ENCODE measurements around the gene CXCR5.

The CXCR5 gene

GRCh38 chr11:118882491-118882890, 1.2 kb upstream of the CXCR5 start:
- H3K27ac ChIP-seq (ENCODE audit: low read depth, low read length): no peak overlapping the region

DNA sequence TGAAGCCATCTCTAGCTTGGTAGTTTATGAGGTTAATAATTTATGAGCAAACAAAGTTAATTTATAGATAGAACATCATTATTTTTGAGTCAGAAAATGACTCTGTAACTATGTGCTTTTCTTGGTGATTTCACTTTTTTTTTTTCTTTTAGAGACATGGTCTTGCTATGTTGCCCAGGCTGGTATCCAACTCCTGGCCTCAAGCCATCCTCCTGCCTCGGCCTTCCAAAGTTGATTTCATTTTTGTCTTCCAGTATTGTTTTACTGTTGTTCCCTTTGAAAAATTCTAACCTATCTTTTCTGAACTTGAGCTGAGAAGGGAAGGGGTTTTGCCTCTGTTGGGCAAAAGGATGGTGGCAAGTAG, 706 bp upstream of the CXCR5 start:
- Histone ChIP-seq H3K36me3 (ENCODE audit: control insufficient read depth, insufficient read depth, low read length) (no peaks in the 10 kb centered on the region), H3K9ac (ENCODE audit: low read length) (no peak overlapping the region), H3K4me1 (ENCODE audit: control insufficient read depth, insufficient read depth, low read length) (peaks cover 2% of the 10 kb centered on the region), H3K27ac (ENCODE audit: low read depth, low read length) (no peak overlapping the region), H3K27me3 (ENCODE audit: control insufficient read depth, insufficient read depth, low read length) (no peaks in the 10 kb centered on the region), H3K4me3 (ENCODE audit: low read length) (no peak overlapping the region)

More at GRCh38 chr11:118882491-118882890, 1.2 kb upstream of the CXCR5 start:
- Histone ChIP-seq H3K27me3 (ENCODE audit: control insufficient read depth, insufficient read depth, low read length) (no peaks in the 10 kb centered on the region), H3K4me3 (ENCODE audit: low read length) (no peak overlapping the region), H3K9ac (ENCODE audit: low read length) (no peak overlapping the region), H3K4me1 (ENCODE audit: control insufficient read depth, insufficient read depth, low read length) (no peaks in the 10 kb centered on the region), H3K36me3 (ENCODE audit: control insufficient read depth, insufficient read depth, low read length) (no peaks in the 10 kb centered on the region)

DNA sequence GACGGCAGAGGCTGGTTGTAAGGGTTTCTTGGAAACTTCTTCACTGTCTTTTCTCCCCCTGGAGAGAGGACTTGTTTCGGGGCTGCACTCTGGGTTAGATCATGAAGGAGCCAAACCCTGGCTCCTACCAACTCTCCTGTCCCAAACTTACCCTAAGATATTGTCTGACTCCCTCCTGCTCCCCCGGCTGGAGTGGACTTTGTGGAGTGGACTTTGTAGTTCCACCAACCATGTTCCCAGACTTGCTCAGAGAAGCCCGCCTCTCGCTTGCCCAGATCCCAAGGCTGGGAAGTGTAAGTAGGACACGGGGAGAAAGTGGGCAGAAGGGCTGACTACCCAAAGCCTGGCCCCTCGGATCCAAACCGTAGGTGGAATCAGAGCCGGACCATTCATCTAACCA, 1.2 kb downstream of the CXCR5 start:
- peak overlapping the region; percentile 31 for H3K4me3 ChIP-seq (ENCODE audit: low read length)
- H3K36me3 ChIP-seq (ENCODE audit: control insufficient read depth, insufficient read depth, low read length): no peaks in the 10 kb centered on the region
- no peak overlapping the region for H3K9ac ChIP-seq (ENCODE audit: low read length)
- H3K27me3 ChIP-seq (ENCODE audit: control insufficient read depth, insufficient read depth, low read length): no peaks in the 10 kb centered on the region
- H3K4me1 ChIP-seq (ENCODE audit: control insufficient read depth, insufficient read depth, low read length): peaks cover 17% of the 10 kb centered on the region
- no peak overlapping the region for H3K27ac ChIP-seq (ENCODE audit: low read depth, low read length)

- H3K4me3 ChIP-seq (ENCODE audit: low read length): peak overlapping the region; percentile 31
- H3K4me1 ChIP-seq (ENCODE audit: control insufficient read depth, insufficient read depth, low read length): peaks cover 21% of the 10 kb centered on the region
- H3K27ac ChIP-seq (ENCODE audit: low read depth, low read length): peak overlapping the region; percentile 46
- H3K9ac ChIP-seq (ENCODE audit: low read length): no peak overlapping the region
- H3K36me3 ChIP-seq (ENCODE audit: control insufficient read depth, insufficient read depth, low read length): no peaks in the 10 kb centered on the region
- no peaks in the 10 kb centered on the region for H3K27me3 ChIP-seq (ENCODE audit: control insufficient read depth, insufficient read depth, low read length)
Observed at GRCh38 chr11:118885319-118885718, 1.6 kb downstream of the CXCR5 start.

DNA sequence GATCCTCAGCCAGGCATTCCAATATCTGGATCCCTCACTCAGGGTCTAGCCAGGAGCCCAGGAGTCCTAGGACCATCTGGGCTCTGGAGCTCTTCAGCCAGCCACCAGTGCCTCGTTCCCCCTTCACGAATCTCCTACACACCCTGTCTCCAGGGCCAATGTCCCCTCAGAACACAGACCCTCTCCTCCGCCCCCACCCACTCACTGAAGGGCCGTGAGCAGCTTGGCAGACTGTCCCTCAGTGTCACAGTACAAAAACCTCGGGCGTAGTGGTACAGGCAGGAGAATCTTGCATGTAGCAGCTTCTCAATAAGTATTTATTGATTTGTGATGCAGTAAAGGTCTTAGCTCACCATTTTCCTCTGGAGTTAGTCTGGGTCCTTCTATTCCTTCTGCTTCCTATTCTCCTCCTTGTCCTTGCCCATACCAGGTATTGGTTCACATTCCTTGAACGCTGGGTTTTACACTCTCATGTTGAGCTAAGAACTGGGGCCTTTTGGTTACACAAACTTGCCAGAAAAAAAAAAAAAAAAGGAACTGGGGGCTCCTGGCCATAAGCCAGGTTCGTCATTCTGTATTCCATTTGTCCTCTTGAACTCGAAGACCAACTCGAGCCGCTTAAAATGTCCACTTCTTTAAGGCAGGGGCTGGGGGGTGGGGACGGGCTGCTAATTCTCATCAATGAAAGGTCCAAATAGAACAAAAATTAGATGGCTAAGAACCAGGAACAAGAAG, 2.3 kb downstream of the CXCR5 start:
- Histone ChIP-seq H3K36me3 (ENCODE audit: control insufficient read depth, insufficient read depth, low read length) (no peaks in the 10 kb centered on the region), H3K4me1 (ENCODE audit: control insufficient read depth, insufficient read depth, low read length) (peaks cover 21% of the 10 kb centered on the region), H3K27ac (ENCODE audit: low read depth, low read length) (peak overlapping the region; percentile 94), H3K4me3 (ENCODE audit: low read length) (peak overlapping the region; percentile 58), H3K9ac (ENCODE audit: low read length) (no peak overlapping the region), H3K27me3 (ENCODE audit: control insufficient read depth, insufficient read depth, low read length) (no peaks in the 10 kb centered on the region)

DNA sequence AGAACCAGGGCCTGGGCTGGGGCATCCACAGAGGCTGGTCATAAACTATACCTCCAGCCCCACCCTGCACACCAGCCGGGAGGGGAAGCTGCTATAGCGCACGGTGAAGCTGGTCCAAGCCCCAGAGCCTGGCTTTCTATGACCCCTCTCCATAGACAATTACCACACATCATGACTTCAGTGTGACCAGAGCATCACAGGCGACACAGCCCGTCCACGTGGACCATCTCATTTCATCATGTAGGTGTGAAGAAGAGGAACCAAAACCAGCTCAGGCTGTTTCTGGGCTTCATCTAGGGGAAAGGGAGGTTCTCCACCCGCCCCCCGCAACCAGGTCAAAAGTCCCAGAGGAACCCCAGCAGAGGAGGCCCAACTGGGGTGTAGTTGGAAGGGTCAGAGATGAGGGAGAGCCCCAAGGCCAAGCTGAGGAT, 3.0 kb downstream of the CXCR5 start:
- Histone ChIP-seq H3K27ac (ENCODE audit: low read depth, low read length) (peak overlapping the region; percentile 94), H3K4me3 (ENCODE audit: low read length) (peak overlapping the region; percentile 58)

GRCh38 chr11:118887206-118887605, 3.5 kb downstream of the CXCR5 start:
- Histone ChIP-seq H3K4me1 (ENCODE audit: control insufficient read depth, insufficient read depth, low read length) (peaks cover 21% of the 10 kb centered on the region), H3K36me3 (ENCODE audit: control insufficient read depth, insufficient read depth, low read length) (no peaks in the 10 kb centered on the region), H3K27ac (ENCODE audit: low read depth, low read length) (peak overlapping the region; percentile 94), H3K4me3 (ENCODE audit: low read length) (peak overlapping the region; percentile 58), H3K9ac (ENCODE audit: low read length) (peak overlapping the region; percentile 49), H3K27me3 (ENCODE audit: control insufficient read depth, insufficient read depth, low read length) (no peaks in the 10 kb centered on the region)

More for the DNA sequence above, 3.0 kb downstream of the CXCR5 start:
- Histone ChIP-seq H3K36me3 (ENCODE audit: control insufficient read depth, insufficient read depth, low read length) (no peaks in the 10 kb centered on the region), H3K9ac (ENCODE audit: low read length) (no peak overlapping the region), H3K27me3 (ENCODE audit: control insufficient read depth, insufficient read depth, low read length) (no peaks in the 10 kb centered on the region), H3K4me1 (ENCODE audit: control insufficient read depth, insufficient read depth, low read length) (peaks cover 21% of the 10 kb centered on the region)

DNA sequence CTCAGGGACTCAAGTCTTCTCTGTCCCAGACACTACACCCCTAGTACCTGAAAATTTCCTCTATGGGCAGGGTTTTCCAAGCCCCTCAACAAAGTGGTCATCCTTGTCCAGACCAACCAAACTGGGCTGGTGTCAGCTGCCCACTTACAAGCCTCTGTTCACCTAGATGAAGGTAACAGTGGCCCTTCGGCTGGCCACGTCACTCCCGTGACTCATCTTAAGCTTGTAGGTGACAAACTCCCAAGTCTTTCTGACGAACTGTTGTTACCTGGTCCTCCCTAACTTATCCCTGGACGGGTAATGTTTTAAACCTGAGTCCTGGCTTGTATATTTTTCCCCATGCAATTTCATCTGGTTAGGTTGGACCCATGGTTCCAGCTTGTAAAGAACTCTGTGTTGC, 4.7 kb downstream of the CXCR5 start:
- no peaks in the 10 kb centered on the region for H3K36me3 ChIP-seq (ENCODE audit: control insufficient read depth, insufficient read depth, low read length)
- no peak overlapping the region for H3K9ac ChIP-seq (ENCODE audit: low read length)
- H3K27me3 ChIP-seq (ENCODE audit: control insufficient read depth, insufficient read depth, low read length): no peaks in the 10 kb centered on the region
- peak overlapping the region; percentile 94 for H3K27ac ChIP-seq (ENCODE audit: low read depth, low read length)
- H3K4me1 ChIP-seq (ENCODE audit: control insufficient read depth, insufficient read depth, low read length): peaks cover 21% of the 10 kb centered on the region
- H3K4me3 ChIP-seq (ENCODE audit: low read length): no peak overlapping the region

DNA sequence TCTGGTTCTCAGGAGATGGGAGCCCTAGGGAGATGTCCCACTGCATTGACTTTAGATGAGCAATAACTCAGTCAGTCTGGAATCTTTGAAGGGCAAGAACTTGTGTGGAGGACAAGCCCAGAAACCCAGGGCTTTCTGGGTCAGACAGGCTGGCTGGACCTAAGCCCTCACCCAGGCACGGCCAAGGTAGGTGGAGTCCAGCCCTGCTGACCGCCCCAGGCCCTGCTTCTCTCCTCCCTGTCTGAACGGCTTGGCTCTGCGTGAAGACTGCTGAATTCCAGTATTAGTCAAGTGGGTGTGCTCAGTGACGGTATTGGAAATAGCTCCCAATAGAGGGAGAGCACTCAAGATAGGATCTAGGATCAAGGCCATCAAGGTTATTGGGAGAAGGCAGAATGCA, 6.1 kb downstream of the CXCR5 start:
- no peak overlapping the region for H3K9ac ChIP-seq (ENCODE audit: low read length)
- H3K36me3 ChIP-seq (ENCODE audit: control insufficient read depth, insufficient read depth, low read length): no peaks in the 10 kb centered on the region
- H3K4me1 ChIP-seq (ENCODE audit: control insufficient read depth, insufficient read depth, low read length): peaks cover 21% of the 10 kb centered on the region
- no peak overlapping the region for H3K4me3 ChIP-seq (ENCODE audit: low read length)
- H3K27me3 ChIP-seq (ENCODE audit: control insufficient read depth, insufficient read depth, low read length): no peaks in the 10 kb centered on the region
- peak overlapping the region; percentile 94 for H3K27ac ChIP-seq (ENCODE audit: low read depth, low read length)

DNA sequence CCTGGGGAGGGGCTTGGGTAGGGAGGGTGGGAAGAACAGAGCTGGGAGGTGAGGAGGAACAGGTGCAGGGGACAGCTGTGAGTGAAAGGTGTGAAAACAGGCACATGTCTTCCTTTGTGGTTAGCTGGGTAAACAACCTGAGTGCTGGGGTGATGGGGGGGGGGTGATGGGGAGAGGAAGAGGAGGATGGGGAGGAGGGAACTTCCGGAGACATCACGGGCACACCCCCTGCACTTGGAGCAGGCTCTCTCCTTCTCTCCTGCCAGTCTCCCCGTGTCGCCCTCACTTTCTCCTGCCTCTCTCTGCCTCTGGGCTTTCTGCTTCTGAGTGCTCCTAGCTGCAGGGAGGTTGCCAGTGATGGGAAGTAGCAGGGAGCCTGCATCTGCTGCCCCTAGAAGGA, 8.8 kb downstream of the CXCR5 start:
- no peak overlapping the region for H3K4me3 ChIP-seq (ENCODE audit: low read length)
- H3K27ac ChIP-seq (ENCODE audit: low read depth, low read length): no peak overlapping the region
- H3K36me3 ChIP-seq (ENCODE audit: control insufficient read depth, insufficient read depth, low read length): no peaks in the 10 kb centered on the region
- peaks cover 21% of the 10 kb centered on the region for H3K4me1 ChIP-seq (ENCODE audit: control insufficient read depth, insufficient read depth, low read length)
- no peaks in the 10 kb centered on the region for H3K27me3 ChIP-seq (ENCODE audit: control insufficient read depth, insufficient read depth, low read length)
- no peak overlapping the region for H3K9ac ChIP-seq (ENCODE audit: low read length)

- H3K27me3 ChIP-seq (ENCODE audit: control insufficient read depth, insufficient read depth, low read length): no peaks in the 10 kb centered on the region
- H3K9ac ChIP-seq (ENCODE audit: low read length): no peak overlapping the region
- no peak overlapping the region for H3K4me3 ChIP-seq (ENCODE audit: low read length)
- H3K4me1 ChIP-seq (ENCODE audit: control insufficient read depth, insufficient read depth, low read length): peaks cover 19% of the 10 kb centered on the region
- no peak overlapping the region for H3K27ac ChIP-seq (ENCODE audit: low read depth, low read length)
- no peaks in the 10 kb centered on the region for H3K36me3 ChIP-seq (ENCODE audit: control insufficient read depth, insufficient read depth, low read length)
Observed at GRCh38 chr11:118892964-118893363, 9.3 kb downstream of the CXCR5 start.

GRCh38 chr11:118893662-118894061, 10.0 kb downstream of the CXCR5 start:
- Histone ChIP-seq H3K9ac (ENCODE audit: low read length) (no peak overlapping the region), H3K27me3 (ENCODE audit: control insufficient read depth, insufficient read depth, low read length) (no peaks in the 10 kb centered on the region), H3K36me3 (ENCODE audit: control insufficient read depth, insufficient read depth, low read length) (peaks cover 2% of the 10 kb centered on the region), H3K27ac (ENCODE audit: low read depth, low read length) (no peak overlapping the region), H3K4me1 (ENCODE audit: control insufficient read depth, insufficient read depth, low read length) (peaks cover 12% of the 10 kb centered on the region), H3K4me3 (ENCODE audit: low read length) (no peak overlapping the region)

DNA sequence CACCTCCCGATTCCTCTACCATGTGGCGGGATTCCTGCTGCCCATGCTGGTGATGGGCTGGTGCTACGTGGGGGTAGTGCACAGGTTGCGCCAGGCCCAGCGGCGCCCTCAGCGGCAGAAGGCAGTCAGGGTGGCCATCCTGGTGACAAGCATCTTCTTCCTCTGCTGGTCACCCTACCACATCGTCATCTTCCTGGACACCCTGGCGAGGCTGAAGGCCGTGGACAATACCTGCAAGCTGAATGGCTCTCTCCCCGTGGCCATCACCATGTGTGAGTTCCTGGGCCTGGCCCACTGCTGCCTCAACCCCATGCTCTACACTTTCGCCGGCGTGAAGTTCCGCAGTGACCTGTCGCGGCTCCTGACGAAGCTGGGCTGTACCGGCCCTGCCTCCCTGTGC, 10.5 kb downstream of the CXCR5 start:
- H3K4me3 ChIP-seq (ENCODE audit: low read length): no peak overlapping the region
- H3K27ac ChIP-seq (ENCODE audit: low read depth, low read length): no peak overlapping the region
- H3K27me3 ChIP-seq (ENCODE audit: control insufficient read depth, insufficient read depth, low read length): no peaks in the 10 kb centered on the region
- H3K9ac ChIP-seq (ENCODE audit: low read length): no peak overlapping the region
- H3K36me3 ChIP-seq (ENCODE audit: control insufficient read depth, insufficient read depth, low read length): peaks cover 2% of the 10 kb centered on the region
- H3K4me1 ChIP-seq (ENCODE audit: control insufficient read depth, insufficient read depth, low read length): peaks cover 7% of the 10 kb centered on the region

Measured in rectal smooth muscle tissue (tissue), 1 donor.